ENCODE data around the gene CPPED1.

The CPPED1 gene

DNA sequence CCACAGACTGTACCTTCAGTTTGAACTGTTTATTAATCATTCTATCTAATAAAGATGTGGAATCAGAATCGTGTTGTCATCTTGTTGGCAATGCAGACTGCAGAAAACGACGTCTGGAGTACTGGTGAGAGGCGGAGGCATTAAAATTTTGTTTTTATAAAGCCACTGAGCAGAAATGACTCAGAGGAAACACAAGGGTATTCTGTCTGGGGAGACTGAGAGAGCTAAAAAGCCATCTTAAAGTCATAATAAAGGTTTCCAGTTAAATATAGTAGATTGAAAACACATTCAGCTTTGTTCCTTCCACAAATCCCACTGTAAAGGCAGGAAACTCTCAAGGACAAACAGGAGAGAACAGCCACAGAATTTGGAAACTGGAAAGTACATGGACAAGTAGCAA is 74.2 kb downstream of the CPPED1 start:
- no peak for DNase-seq

GRCh38 chr16:12728469-12728868 is 75.2 kb downstream of the CPPED1 start:
- DNase-seq, result no peak

DNA sequence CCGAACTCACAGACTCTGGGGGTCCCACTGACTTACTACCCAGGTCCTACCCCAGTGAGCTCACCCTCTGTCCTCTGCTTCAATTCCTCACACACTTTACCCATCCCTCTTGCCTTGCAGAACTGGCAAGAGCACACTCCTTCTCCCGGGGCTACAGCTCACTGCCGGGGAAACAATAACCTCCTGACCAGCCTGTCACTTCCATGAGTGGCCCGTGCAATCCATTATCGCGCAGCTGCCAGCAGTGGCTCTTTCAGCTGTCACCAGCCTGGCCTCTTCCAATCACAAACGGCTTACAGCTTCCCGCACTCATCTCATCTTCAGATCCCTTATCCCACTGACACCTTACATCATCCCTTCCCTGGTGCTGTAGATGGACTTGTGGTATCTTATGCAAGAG is 79.5 kb downstream of the CPPED1 start:
- DNase-seq, result no peak

GRCh38 chr16:12723681-12724080 is 80.0 kb downstream of the CPPED1 start:
- DNase-seq, result no peak

DNA sequence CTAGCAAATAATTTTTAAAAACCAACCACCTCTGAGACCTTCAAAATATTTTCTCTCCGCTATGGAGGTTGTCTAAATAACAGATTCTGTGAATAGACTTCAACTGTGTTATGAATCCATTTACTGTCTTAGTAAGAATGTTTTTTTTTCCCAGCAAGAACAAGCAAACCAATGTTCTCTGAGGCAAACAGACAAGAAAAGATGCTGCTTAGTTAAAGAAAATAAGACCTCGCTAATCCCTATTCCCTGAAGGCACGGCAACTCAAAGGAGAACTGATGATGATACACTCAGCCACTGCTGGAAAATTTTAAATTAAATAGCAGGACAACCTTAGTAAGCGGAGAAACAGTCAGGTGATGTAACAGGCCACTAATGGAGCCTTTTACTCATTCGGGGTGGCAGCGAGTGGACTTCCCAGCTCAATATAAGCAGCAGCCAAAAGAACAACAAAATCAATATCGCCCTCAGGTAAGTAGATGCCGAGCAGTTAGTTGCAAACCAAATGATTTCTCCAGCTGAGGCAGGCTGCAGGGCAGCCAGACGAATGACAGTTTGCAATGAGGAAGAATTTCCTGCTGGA is 81.8 kb downstream of the CPPED1 start:
- DNase-seq, result no peak

GRCh38 chr16:12719972-12720371 is 83.7 kb downstream of the CPPED1 start:
- no peak for DNase-seq

DNA sequence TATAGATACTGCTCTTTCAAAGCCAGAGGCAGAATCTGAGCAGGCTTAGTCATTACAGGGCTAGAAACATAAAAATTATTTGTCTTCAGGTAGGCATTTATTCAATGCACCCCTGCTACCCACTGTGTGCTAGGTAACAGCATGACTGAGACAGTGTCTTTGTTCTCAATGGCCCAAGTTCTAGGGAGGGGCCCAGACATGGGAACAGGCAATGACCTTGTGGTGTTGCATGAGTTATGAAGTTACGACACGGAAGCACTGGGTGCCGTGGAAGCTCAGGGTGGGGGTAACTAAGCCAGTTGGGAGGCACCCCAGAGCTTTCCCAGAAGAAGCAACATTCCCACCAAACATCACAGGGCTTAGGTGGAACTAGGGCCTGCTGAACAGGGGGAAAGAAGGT is 87.0 kb downstream of the CPPED1 start:
- no peak for DNase-seq

GRCh38 chr16:12709807-12710206 is 93.9 kb downstream of the CPPED1 start:
- no peak for DNase-seq

- DNase-seq, result no peak
These were observed 95.4 kb downstream of the CPPED1 start for GRCh38 chr16:12708266-12708665.

GRCh38 chr16:12706628-12707027 is 97.1 kb downstream of the CPPED1 start:
- DNase-seq, result no peak

GRCh38 chr16:12704492-12705111 is 99.1 kb downstream of the CPPED1 start:
- DNase-seq, result no peak

GRCh38 chr16:12703935-12704334 is 99.8 kb downstream of the CPPED1 start:
- no peak for DNase-seq

DNA sequence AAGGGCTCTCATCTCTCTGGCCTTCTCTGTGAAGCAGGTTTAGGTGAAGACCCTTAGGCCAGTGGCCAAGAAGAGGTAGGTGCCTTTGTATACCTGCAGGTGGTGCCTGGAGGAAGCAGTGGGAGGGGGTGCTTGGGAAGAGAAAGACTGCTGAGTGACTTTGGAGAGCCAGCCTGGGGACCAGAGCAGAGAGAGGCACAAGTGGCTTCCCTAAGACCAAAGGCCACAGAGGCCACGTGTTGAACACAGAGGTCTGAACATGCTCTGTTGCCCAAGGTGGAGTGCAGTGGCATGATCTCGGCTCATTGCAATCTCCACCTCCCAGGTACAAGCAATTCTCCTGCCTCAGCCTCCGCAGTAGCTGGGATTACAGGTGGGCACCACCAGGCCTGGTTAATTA is 103.5 kb downstream of the CPPED1 start:
- DNase-seq, result no peak

GRCh38 chr16:12699161-12699560 is 104.5 kb downstream of the CPPED1 start:
- no peak for DNase-seq

GRCh38 chr16:12697437-12697836 is 106.2 kb downstream of the CPPED1 start:
- DNase-seq, result no peak

- no peak for DNase-seq
These were observed 108.2 kb downstream of the CPPED1 start for GRCh38 chr16:12695454-12695853.

- DNase-seq, result no peak
These were observed 113.7 kb downstream of the CPPED1 start for GRCh38 chr16:12690024-12690423.

GRCh38 chr16:12688951-12689850 is 114.5 kb downstream of the CPPED1 start:
- no peak for DNase-seq

- no peak for DNase-seq
These were observed 117.9 kb downstream of the CPPED1 start for GRCh38 chr16:12685806-12686205.

- no peak for DNase-seq
These were observed 121.1 kb downstream of the CPPED1 start for GRCh38 chr16:12682432-12683165.

- DNase-seq, result no peak
These were observed 122.0 kb downstream of the CPPED1 start for GRCh38 chr16:12681653-12682052.

GRCh38 chr16:12680531-12680930 is 123.2 kb downstream of the CPPED1 start:
- no peak for DNase-seq

DNA sequence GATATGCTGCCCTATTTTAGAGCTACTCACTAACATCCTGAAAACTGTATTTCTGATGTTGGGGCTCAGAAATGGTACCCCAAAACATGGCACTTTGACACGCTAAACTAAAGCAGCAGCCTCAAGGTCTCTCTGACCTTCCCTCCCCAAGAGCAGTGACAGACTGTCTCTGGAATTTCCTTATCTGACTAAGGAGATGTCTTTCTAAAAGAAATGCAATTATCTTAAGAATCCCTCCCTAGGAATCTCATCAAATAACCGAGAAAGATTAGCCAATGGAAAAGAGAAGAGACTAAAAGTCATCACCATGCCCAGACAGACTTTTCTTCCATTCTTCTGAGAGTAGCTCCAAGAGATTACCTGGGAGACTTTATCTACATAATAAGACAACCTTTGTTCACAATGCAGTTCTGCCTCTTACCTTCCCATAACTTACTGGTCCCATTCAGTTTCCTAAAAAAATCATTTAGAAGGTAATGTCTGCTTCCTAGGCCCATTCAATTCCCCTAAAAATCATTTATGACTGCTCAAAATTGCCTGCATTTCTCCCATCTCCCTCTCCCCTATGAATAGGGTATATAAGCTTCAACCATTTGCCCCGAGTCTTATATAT is 123.9 kb downstream of the CPPED1 start:
- no peak for DNase-seq
